Measurements from ENCODE around the gene PIK3AP1.
"Not testable (repeated sequence)": the region's sequence is repeated elsewhere in the genome, so short reads cannot be mapped to it uniquely, and the experiment has no call there.

The PIK3AP1 gene

DNA sequence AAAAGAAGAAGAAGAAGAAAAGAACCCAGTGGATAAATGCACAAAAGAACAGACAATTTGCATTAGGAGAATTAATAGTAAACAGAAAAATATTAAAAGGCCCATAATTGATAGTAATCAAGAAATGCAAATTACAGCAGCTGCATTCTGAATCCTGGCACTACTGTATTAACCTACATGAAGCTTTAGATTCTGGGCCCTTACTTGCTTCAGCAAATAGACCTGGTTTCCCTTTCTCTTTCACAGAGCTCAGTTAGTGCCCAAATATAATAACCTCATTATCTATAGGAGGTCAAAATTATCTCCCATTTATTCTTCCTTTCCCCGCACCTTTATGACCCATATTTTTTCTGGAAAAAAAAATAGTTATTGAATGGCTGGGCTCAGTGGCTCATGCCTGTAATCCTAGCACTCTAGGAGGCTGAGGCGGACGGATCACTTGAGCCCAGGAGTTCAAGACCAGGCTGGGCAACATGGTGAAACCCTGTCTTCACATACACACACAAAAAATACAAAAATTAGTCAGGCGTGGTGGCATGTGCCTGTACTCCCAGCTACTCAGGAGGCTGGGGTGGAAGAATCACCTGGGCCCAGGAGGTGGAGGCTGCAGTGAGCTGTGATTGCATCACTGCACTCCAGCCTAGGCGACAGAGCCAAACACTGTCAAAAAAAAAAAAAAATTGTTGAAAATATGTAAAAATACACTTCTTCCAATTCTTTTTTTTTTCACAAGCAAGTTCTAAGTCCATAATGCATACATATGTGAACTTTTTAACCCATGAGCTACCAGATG is 36.0 kb upstream of the PIK3AP1 start:
- TF ChIP-seq CTCF (IDR thresholded peaks at IDR 0.05; ENCODE audit: insufficient read depth, low read depth, low read length, missing control alignments), result no peak
- DNase-seq (ENCODE audit: low read depth), result no peak
- H3K4me3 ChIP-seq (ENCODE audit: low read length), result no peak overlapping the region

- no peak overlapping the region for H3K4me3 ChIP-seq (ENCODE audit: low read length)
- DNase-seq (ENCODE audit: low read depth), result no peak
- TF ChIP-seq CTCF (IDR thresholded peaks at IDR 0.05; ENCODE audit: insufficient read depth, low read depth, low read length, missing control alignments), result no peak
Measured at GRCh38 chr10:96753956-96754355, 33.6 kb upstream of the PIK3AP1 start.

- TF ChIP-seq CTCF (IDR thresholded peaks at IDR 0.05; ENCODE audit: insufficient read depth, low read depth, low read length, missing control alignments), result no peak
- no peak overlapping the region for H3K4me3 ChIP-seq (ENCODE audit: low read length)
- no peak for DNase-seq (ENCODE audit: low read depth)
Measured at GRCh38 chr10:96752375-96752774, 32.1 kb upstream of the PIK3AP1 start.

GRCh38 chr10:96750316-96750715 is 30.0 kb upstream of the PIK3AP1 start:
- DNase-seq (ENCODE audit: low read depth); H3K4me3 ChIP-seq (ENCODE audit: low read length): not testable (repeated sequence)

DNA sequence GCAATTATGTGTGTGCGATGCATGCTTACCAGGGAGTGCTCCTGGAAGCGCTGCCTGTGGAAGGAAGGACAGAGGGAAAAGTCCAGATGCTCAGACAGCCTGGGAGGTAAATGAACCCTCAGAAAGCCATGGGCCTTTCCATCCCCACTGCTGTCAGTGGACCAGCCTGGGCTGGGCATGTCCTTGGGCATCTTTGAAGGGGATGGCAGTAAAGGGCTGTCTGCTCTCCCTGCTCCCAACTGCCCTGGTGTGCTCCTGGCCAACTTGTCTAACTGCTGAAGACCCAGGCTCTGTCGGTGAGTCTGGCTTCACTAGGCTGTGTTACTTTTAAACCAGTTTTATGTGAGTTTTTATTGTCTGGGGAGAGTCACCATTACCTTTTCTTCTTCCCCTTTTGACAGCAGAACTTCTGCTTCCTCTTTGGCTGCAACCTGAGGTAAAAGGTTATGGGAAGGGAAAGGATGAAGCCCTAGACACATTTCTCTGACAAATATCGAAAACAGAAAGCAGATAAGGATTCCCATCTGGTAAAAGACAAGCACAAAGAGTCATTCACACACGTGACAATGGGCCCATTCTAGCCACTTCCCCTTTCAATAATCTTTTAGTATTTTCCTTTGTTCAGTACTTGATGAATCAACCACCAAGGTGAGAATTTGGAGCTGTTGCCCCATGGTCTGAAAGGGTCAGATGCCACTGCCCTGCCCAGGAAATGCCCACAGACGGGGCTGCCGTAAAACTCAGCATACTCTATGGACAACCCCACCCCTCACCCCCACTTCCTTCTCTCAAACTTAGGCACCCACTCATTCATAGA is 27.6 kb upstream of the PIK3AP1 start:
- no peak for DNase-seq (ENCODE audit: low read depth)
- no peak overlapping the region for H3K4me3 ChIP-seq (ENCODE audit: low read length)

DNA sequence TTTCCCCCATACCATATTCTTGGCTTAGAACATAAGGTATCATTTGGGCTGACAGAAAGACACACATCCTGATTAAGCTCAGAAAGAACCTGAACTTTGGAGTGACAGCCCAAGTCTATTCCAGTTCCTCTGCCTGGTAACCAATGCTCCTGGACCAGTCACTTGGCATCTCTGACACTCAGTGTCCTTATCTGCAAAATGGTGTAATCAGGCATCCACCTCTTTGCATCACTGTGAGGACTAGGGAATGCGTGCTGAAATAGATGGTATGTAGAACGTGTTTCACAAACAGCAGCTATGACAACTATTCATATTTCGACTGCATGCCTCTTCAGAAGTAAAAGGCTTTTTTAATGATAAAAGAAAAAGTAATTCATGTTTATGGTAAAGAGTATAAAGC is 26.2 kb upstream of the PIK3AP1 start:
- TF ChIP-seq CTCF (IDR thresholded peaks at IDR 0.05; ENCODE audit: insufficient read depth, low read depth, low read length, missing control alignments), result no peak
- H3K4me3 ChIP-seq (ENCODE audit: low read length), result no peak overlapping the region
- no peak for DNase-seq (ENCODE audit: low read depth)

More for the DNA sequence above, 27.6 kb upstream of the PIK3AP1 start:
- TF ChIP-seq CTCF (IDR thresholded peaks at IDR 0.05; ENCODE audit: insufficient read depth, low read depth, low read length, missing control alignments), result no peak

DNA sequence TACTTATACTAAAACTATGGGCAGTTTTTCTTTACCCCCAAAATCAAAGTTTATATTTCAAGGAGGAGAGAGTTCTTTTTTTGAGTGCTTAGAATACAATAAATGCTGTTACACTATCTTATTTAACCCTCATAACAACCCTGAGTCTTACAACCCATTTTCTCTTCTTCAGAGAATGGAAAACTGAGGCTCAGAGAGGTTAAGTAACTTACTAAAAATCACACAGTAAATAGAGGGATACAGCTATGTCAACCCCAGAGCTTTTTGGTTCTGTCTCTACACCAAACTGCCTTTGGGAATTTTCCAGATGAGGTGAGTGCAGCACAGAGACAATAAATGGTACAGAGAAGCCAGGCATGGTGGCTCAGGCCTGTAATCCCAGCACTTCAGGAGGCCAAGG is 25.6 kb upstream of the PIK3AP1 start:
- TF ChIP-seq CTCF (IDR thresholded peaks at IDR 0.05; ENCODE audit: insufficient read depth, low read depth, low read length, missing control alignments), result no peak
- DNase-seq (ENCODE audit: low read depth), result no peak
- H3K4me3 ChIP-seq (ENCODE audit: low read length), result no peak overlapping the region
